ENCODE measurements around the gene ACYP2.
A peak's percentile ranks its signal among the peaks of the same experiment; 100 is the strongest.

ACYP2 gene

DNA sequence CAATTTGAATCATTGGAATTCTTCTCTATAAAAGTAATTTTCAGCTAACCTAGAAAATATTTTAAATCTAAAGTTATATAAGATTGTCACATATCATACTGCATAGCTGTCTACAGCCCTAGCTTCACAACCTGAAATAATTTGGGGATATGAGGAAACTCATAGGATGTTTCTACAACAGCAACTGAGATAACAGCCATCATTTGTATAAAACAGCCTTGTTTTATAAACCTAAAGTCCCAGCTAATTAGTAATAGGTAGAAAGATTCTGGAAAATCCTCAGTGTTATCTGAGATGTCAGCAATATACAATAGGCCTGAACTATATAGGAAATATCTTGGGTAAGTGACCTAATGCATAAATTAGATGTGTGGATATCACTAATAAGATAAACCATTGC lies 188.2 kb downstream of the ACYP2 start:
- TF ChIP-seq, protein P1, sequence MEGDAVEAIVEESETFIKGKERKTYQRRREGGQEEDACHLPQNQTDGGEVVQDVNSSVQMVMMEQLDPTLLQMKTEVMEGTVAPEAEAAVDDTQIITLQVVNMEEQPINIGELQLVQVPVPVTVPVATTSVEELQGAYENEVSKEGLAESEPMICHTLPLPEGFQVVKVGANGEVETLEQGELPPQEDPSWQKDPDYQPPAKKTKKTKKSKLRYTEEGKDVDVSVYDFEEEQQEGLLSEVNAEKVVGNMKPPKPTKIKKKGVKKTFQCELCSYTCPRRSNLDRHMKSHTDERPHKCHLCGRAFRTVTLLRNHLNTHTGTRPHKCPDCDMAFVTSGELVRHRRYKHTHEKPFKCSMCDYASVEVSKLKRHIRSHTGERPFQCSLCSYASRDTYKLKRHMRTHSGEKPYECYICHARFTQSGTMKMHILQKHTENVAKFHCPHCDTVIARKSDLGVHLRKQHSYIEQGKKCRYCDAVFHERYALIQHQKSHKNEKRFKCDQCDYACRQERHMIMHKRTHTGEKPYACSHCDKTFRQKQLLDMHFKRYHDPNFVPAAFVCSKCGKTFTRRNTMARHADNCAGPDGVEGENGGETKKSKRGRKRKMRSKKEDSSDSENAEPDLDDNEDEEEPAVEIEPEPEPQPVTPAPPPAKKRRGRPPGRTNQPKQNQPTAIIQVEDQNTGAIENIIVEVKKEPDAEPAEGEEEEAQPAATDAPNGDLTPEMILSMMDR (conservative IDR thresholded peaks at IDR 0.05; ENCODE audit: low read depth, low read length), result no peak
- no peak overlapping the region for H3K4me3 ChIP-seq (ENCODE audit: low read depth, low read length)
- DNase-seq (ENCODE audit: low read depth), result no peak

- H3K4me3 ChIP-seq (ENCODE audit: low read depth, low read length), result no peak overlapping the region
- TF ChIP-seq, protein P1 (conservative IDR thresholded peaks at IDR 0.05; ENCODE audit: low read depth, low read length), result no peak
- peak; percentile 55 for DNase-seq (ENCODE audit: low read depth)
These were observed 191.1 kb downstream of the ACYP2 start for GRCh38 chr2:54306556-54306955.

GRCh38 chr2:54308186-54308585 lies 192.8 kb downstream of the ACYP2 start:
- TF ChIP-seq, protein P1 (conservative IDR thresholded peaks at IDR 0.05; ENCODE audit: low read depth, low read length), result no peak
- no peak overlapping the region for H3K4me3 ChIP-seq (ENCODE audit: low read depth, low read length)
- DNase-seq (ENCODE audit: low read depth), result no peak

DNA sequence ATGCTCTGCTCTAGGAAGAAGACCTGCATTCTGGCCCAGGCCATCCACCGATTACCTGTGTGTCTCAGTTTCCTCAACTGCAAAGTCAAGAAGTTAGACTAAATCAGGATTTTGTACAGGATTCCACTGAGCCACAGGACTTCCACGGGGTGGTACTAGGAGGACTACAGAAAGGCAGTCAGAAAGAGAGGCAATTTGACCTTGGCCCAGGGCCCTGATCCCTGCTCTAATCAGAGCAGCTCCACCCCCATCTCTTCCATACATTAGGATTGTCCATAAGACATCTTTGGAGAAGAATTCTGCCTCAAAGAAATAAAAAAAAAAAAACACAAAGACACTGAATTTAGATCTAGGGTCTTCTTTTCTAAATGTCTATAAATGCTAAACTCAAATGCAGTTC lies 193.4 kb downstream of the ACYP2 start:
- TF ChIP-seq, protein P1 (conservative IDR thresholded peaks at IDR 0.05; ENCODE audit: low read depth, low read length), result no peak
- no peak overlapping the region for H3K4me3 ChIP-seq (ENCODE audit: low read depth, low read length)
- DNase-seq (ENCODE audit: low read depth), result no peak

GRCh38 chr2:54310311-54310710 lies 194.9 kb downstream of the ACYP2 start:
- TF ChIP-seq, protein P1 (conservative IDR thresholded peaks at IDR 0.05; ENCODE audit: low read depth, low read length), result no peak
- peak; percentile 21 for DNase-seq (ENCODE audit: low read depth)
- H3K4me3 ChIP-seq (ENCODE audit: low read depth, low read length), result no peak overlapping the region

GRCh38 chr2:54310961-54311360 lies 195.5 kb downstream of the ACYP2 start:
- TF ChIP-seq, protein P1 (conservative IDR thresholded peaks at IDR 0.05; ENCODE audit: low read depth, low read length), result no peak
- H3K4me3 ChIP-seq (ENCODE audit: low read depth, low read length), result no peak overlapping the region
- no peak for DNase-seq (ENCODE audit: low read depth)

- H3K4me3 ChIP-seq (ENCODE audit: low read depth, low read length), result no peak overlapping the region
- TF ChIP-seq, protein P1 (conservative IDR thresholded peaks at IDR 0.05; ENCODE audit: low read depth, low read length), result no peak
- no peak for DNase-seq (ENCODE audit: low read depth)
These were observed 197.7 kb downstream of the ACYP2 start for GRCh38 chr2:54313147-54313546.

Measured in choroid plexus epithelial cell (primary cell).